ENCODE measurements around the gene EIF4EBP2. TPM values are rescaled to one million over a fixed set of nuclear protein-coding genes. Genes with fewer than 3 reads are reported as not detected.

Gene EIF4EBP2
- total RNA-seq, 6 experiments from 2014 or later: 32.7 to 51.0 (median 40.3) TPM

DNA sequence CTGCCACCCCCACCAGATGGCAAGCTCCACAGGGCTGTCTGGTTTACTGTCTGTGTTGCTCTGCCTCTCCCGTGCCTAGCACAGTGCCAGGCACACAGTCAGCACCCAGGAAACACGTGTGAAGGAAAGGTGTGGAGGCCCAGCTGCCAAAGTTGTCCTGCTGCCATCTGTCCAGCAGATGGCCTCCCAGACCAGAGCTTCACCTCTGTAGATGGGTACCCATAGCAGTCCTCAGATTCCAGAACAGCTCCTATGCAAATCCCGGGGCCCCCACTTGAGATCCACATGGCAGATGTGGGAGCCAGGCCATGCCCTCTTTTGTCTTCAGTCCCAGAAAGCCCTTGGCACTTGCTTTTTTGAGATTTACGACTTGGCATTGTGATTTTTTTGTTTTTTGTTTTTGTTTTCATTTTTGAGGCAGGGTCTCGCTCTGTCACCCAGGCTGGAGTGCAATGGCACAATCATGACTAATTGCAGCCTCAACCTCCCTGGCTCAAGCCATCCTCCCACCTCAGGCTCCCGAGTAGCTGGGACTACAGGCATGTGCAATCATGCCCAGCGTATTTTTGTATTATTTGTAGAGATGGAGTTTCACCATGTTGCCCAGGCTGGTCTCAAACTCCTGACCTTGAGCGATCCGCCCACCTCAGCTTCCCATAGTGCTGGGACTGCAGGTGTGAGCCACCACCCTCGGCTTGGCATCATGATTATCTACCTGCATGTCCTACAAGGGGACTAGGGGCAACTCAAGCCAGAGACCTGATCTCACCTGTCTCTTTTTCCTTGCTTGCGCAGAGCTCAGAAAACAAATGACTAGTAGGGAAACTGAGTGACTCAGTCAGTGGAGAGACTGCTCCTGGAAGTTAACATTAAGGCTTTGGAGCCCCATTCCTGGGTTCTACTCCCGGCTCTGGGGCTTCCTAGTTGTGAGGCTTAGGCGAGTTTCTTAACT is 57.7 kb downstream of the EIF4EBP2 start:
- Mint-ChIP-seq H3K36me3 (ENCODE audit: low read depth) (no peaks in the 10 kb centered on the region), H3K9me3 (no peaks in the 10 kb centered on the region), H3K4me1 (ENCODE audit: low read depth) (no peaks in the 10 kb centered on the region), H3K27me3 (ENCODE audit: insufficient read depth) (peaks cover 46% of the 10 kb centered on the region), H3K27ac (no peak overlapping the region), H3K4me3 (no peak overlapping the region)
- DNase-seq: peak; percentile 39
- TF ChIP-seq, protein P1, sequence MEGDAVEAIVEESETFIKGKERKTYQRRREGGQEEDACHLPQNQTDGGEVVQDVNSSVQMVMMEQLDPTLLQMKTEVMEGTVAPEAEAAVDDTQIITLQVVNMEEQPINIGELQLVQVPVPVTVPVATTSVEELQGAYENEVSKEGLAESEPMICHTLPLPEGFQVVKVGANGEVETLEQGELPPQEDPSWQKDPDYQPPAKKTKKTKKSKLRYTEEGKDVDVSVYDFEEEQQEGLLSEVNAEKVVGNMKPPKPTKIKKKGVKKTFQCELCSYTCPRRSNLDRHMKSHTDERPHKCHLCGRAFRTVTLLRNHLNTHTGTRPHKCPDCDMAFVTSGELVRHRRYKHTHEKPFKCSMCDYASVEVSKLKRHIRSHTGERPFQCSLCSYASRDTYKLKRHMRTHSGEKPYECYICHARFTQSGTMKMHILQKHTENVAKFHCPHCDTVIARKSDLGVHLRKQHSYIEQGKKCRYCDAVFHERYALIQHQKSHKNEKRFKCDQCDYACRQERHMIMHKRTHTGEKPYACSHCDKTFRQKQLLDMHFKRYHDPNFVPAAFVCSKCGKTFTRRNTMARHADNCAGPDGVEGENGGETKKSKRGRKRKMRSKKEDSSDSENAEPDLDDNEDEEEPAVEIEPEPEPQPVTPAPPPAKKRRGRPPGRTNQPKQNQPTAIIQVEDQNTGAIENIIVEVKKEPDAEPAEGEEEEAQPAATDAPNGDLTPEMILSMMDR (IDR thresholded peaks at IDR 0.05): peak; percentile 86

DNA sequence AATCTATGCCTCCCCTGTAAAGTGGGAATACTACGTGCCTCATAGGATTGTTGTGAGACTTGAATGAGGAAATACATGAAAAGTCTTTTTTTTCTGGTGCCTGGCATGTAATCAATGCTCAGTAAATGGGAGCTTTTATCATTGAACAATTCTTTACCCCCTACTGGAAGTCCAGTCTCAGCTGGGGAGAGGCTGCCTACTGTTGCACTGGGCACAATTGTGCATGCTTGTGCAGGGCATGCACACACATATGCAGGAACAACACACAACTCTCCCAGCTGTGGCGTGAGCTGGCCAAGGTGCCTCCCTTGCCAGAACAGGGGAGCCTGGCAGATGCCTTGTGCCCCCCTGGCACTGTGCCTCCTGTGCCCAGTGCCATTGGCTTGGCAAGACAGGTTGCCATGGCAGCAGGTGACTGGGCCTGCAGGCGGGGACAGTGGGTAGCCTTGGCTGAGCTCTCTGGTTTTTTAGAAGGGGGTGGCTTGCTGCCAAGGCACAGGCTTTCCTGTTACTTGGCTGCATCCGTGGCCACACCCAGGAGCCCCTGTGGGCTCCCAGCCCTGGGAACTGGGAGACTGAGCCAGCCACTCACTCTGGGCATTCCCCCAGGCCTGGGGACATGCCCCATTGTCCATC is 58.5 kb downstream of the EIF4EBP2 start:
- H3K27me3 Mint-ChIP-seq (ENCODE audit: insufficient read depth): peaks cover 51% of the 10 kb centered on the region
- H3K27ac Mint-ChIP-seq: no peak overlapping the region
- TF ChIP-seq, protein P1 (IDR thresholded peaks at IDR 0.05): no peak
- no peaks in the 10 kb centered on the region for H3K36me3 Mint-ChIP-seq (ENCODE audit: low read depth)
- no peaks in the 10 kb centered on the region for H3K9me3 Mint-ChIP-seq
- DNase-seq: no peak
- no peak overlapping the region for H3K4me3 Mint-ChIP-seq
- H3K4me1 Mint-ChIP-seq (ENCODE audit: low read depth): no peaks in the 10 kb centered on the region

DNA sequence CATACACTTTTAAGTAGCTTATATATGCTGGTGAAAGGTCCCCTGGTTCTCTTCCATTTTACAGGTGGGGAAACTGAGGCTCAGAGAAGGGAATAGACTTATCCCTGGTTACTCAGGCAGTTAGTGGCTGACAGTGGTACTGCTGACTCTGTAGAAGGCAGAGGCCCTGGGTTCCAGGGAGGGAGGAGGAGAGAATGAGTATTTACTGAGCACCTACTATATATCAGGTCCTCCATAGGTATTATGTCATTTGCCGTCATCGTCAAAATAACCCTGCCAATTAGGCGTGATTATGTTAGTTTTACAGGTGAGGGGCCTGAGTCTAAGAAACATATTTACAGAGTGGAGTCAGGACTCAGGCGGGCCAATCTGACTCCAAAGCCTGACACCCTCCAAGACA is 61.3 kb downstream of the EIF4EBP2 start:
- no peak overlapping the region for H3K4me3 Mint-ChIP-seq
- no peaks in the 10 kb centered on the region for H3K9me3 Mint-ChIP-seq
- H3K4me1 Mint-ChIP-seq (ENCODE audit: low read depth): no peaks in the 10 kb centered on the region
- H3K27ac Mint-ChIP-seq: no peak overlapping the region
- no peak for DNase-seq
- H3K36me3 Mint-ChIP-seq (ENCODE audit: low read depth): no peaks in the 10 kb centered on the region
- TF ChIP-seq, protein P1 (IDR thresholded peaks at IDR 0.05): no peak
- peaks cover 64% of the 10 kb centered on the region for H3K27me3 Mint-ChIP-seq (ENCODE audit: insufficient read depth)

DNA sequence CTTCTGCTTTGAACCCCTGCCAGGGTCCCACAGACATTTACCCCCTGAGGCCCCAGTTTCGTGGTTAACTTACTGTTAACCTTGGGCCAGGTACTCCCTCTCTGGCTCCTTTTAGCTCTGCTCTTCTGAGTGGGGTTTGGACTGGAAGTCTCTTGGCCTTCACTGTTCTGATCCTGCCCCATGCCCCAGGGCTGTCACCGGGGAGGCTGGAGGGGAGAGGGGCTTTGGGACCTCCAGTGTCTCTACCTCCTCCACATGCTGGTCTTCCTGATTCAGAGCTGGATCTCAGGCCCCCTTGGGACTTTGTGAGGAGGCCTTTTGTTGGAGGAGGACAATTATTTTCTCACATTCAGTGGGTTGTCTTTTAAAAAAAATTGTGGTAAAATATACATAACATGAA is 61.9 kb downstream of the EIF4EBP2 start:
- Mint-ChIP-seq H3K27ac (no peak overlapping the region), H3K36me3 (ENCODE audit: low read depth) (no peaks in the 10 kb centered on the region), H3K4me1 (ENCODE audit: low read depth) (no peaks in the 10 kb centered on the region), H3K9me3 (no peaks in the 10 kb centered on the region), H3K27me3 (ENCODE audit: insufficient read depth) (peaks cover 61% of the 10 kb centered on the region), H3K4me3 (no peak overlapping the region)
- DNase-seq: no peak
- TF ChIP-seq, protein P1 (IDR thresholded peaks at IDR 0.05): no peak

DNA sequence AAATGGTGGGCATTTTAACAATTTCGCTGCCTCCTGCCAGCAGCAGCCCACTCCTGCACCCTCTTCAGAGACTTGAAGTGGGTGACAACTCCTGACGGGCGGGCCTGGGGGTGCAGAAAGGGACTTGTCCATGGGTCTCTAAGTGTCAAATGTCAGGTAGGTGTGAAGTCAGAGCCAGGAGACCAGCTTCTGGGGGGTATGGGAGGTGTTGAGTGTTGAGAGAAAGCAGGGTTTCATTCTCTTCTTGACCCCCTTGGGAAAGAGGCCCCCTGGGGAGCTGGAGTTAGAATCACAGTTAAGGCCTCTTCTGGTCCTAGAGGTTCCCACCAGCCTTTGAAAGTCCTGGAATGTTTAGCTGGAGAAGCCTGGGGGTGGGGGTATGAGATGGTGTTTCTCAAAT is 63.0 kb downstream of the EIF4EBP2 start:
- TF ChIP-seq, protein P1 (IDR thresholded peaks at IDR 0.05): no peak

More for the DNA sequence above, 63.0 kb downstream of the EIF4EBP2 start:
- Mint-ChIP-seq H3K4me1 (ENCODE audit: low read depth) (no peaks in the 10 kb centered on the region), H3K27ac (no peak overlapping the region), H3K4me3 (no peak overlapping the region), H3K27me3 (ENCODE audit: insufficient read depth) (peaks cover 62% of the 10 kb centered on the region), H3K9me3 (no peaks in the 10 kb centered on the region), H3K36me3 (ENCODE audit: low read depth) (no peaks in the 10 kb centered on the region)
- no peak for DNase-seq

Measured in HFFc6 (cell line).